GM12873 (cell line): ENCODE results near the gene RAI2.

Experiments used
- TF ChIP-seq, protein P1 (sequence below): IDR thresholded peaks from 2 replicates; pipeline ENCODE4 v1.5.1; 2012; ENCODE audit warnings: low read depth, mild to moderate bottlenecking, moderate library complexity, low read length, control low read depth; ENCODE audit not compliant: insufficient read depth; ENCODE audit errors: missing control alignments

RAI2 gene

DNA sequence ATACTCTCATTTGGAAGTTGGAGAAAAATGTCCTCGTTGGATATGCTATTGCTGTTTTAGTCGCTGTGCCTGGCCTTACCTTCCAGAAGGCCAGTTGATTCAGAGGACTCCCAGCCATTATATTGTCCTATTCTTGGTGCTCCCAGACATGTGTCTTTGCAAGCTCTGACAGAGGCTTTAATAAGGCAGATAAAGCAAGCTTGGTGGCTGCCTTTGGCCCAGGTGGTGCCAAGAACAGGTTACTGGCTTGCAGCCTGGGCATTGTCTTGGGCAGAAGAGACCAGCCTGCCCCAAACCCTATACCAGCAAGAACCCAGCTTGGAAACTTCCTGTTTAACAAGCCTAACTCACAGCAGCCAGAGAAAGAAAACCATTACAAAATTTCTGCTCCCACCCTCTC, 16.9 kb downstream of the RAI2 start:
- TF ChIP-seq, protein P1, sequence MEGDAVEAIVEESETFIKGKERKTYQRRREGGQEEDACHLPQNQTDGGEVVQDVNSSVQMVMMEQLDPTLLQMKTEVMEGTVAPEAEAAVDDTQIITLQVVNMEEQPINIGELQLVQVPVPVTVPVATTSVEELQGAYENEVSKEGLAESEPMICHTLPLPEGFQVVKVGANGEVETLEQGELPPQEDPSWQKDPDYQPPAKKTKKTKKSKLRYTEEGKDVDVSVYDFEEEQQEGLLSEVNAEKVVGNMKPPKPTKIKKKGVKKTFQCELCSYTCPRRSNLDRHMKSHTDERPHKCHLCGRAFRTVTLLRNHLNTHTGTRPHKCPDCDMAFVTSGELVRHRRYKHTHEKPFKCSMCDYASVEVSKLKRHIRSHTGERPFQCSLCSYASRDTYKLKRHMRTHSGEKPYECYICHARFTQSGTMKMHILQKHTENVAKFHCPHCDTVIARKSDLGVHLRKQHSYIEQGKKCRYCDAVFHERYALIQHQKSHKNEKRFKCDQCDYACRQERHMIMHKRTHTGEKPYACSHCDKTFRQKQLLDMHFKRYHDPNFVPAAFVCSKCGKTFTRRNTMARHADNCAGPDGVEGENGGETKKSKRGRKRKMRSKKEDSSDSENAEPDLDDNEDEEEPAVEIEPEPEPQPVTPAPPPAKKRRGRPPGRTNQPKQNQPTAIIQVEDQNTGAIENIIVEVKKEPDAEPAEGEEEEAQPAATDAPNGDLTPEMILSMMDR, result no peak

DNA sequence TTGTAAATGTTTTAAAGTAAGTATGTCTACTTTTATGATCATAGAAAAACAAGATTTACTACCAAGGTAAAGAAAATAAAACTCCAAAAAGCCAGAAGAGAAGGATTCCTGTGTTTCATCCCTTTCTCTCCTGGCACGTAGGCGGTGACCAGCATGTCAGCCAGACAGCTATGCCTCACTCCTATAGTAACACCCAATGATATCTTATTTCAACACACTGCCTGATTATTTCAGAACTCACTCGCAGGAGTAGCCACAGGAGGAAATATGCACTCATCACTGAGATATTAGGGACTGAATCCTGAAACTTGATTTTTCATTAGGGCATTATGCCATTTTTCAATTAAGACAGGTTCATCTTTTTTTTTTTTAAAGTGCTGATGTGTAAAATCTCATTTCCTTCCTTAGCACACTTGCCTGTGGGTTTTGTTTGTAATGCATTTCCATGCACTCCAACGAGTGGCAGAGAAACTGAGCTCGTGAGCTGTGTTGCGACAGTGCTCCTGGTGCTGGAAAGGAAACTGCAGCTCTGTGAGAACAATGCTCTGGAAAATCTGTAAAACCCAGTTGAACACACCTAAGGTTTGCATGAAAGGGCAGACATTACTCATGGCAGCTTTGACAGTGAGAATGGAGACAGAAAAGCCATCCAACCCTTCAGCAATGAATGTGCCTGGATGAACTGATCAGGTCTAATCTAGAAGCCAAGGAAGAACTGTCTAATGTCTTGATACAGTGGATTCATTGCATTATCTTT, 18.2 kb downstream of the RAI2 start:
- TF ChIP-seq, protein P1, result no peak

DNA sequence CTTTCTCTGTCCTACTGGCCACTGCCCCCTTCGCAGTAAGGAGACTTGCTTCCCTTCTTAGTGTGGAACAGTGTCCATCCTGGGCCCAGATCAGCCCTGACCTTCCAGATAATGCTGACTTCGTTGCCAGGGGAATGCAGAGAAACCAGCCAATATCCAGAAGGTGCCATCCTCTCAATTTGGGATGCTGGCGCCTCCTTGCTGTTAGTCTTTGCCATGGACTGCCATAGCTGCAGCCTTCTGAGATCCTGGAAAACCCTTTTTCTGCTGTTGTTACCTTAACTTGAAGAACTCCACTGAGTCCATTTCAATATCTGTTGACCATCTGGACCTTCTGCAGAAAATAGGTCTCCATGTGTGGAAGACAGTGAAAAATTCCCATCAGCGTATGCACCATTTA, 21.8 kb downstream of the RAI2 start:
- TF ChIP-seq, protein P1, result no peak

DNA sequence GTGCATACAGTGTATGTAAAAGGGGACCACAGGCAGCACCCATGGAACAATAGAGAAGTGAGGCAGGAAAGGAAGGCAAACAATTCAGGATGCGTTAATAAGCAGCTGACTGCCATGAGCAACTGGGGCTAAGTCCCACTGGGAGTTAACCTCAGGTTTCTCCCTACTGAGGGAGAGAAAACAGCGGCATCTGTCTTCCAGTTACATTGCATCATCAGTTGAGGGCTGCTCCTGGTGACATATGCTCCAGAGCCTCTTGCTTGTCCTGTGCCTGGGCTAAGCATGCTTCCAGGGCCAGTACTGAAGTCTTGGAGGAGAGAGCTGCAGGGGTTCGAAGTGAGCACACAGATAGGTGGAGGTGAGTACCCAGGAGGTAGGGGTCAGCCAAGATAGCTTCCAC, 24.3 kb downstream of the RAI2 start:
- TF ChIP-seq, protein P1, result no peak

DNA sequence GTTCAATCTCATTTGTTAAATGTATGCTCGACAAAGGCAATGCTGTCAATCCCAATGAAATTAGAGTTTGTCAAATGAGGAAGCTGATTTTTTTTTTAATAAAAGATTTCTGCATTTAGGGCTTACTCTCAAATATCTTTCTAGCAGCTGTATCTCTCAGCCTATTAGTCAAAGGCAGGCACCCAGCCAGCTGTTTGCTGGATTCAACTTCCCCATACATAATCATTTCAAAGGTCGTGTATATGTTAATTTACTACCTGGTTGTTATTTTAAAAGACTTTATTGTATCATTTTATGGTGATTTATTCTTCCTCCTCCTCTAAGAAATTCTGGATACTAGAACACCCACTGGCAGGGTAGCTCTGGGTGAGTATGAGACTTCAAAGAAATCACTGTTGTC, 27.1 kb downstream of the RAI2 start:
- TF ChIP-seq, protein P1, result no peak

DNA sequence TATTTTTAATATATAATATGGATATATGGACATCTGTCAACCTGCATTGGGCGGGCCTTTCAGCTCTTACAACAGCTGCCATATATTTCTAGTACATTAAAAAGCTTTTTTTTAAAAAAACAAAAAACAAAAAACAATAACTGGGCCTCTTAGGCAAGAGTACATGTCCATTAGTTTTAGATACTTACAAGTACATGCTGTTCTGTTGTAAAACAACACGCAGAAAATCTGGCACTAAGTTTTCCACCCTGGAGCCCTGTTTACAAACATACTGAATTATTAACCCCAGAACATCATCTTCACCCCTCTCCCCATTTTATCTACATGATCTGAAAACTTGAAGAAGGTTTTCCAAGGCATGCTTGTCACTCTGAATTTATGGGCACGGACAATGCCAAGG, 29.8 kb downstream of the RAI2 start:
- TF ChIP-seq, protein P1, result no peak

DNA sequence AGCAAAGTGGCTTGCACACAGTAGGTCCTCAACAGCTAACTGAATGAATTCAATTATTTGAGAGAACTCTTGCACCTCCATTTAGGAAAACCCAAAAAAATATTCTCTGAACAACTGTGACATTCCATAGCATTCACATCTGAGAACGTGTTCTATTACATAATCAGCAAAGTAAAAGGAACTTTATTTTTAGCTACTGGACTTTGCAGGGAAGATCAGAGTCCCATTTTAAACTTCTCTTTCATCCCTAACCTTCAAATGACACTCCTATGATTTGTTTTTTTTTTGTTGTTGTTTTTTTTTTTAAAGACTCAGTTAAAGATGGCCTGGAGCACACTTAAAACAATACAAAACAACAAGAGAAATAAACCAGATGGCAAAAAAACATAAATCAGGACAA, 30.9 kb downstream of the RAI2 start:
- TF ChIP-seq, protein P1, result no peak

DNA sequence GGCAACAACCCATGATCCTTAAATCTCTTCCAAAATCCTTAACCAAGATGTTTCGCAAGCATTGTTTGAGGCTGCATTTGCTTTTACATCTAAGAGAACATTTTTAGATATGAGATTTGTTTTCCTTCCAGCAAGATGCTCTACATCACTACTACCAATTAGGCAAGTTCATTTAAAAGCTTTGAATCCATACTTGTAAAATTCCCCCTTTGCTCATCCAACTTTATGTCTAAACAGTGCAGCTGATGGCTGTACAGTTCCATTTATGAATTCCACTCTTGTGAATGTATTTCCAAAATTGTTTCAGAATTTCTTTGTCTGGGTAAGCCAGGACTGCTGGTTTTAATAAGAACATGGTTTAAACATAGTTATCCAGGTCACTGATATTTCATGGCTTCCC, 31.5 kb downstream of the RAI2 start:
- TF ChIP-seq, protein P1, result no peak
